Measurements from ENCODE around the gene FBXL16. TPM values are rescaled to one million over a fixed set of nuclear protein-coding genes. Genes with fewer than 3 reads are reported as not detected.
A peak's percentile ranks its signal among the peaks of the same experiment; 100 is the strongest.
"Not testable (repeated sequence)": the region's sequence is repeated elsewhere in the genome, so short reads cannot be mapped to it uniquely, and the experiment has no call there.

FBXL16 gene
- total RNA-seq, 1 donor from 2014 or later: 0.13 TPM

- DNase-seq (ENCODE audit: low spot score): no peak
- Mint-ChIP-seq H3K36me3 (no peaks in the 10 kb centered on the region), H3K9me3 (no peaks in the 10 kb centered on the region), H3K27ac (no peak overlapping the region), H3K27me3 (ENCODE audit: insufficient read depth, low read depth) (peaks cover 38% of the 10 kb centered on the region), H3K4me1 (peaks cover 16% of the 10 kb centered on the region), H3K4me3 (peak overlapping the region; percentile 81)
- Histone ChIP-seq H3K9me3 (ENCODE audit: low read depth) (no peaks in the 10 kb centered on the region), H3F3A (ENCODE audit: low read depth) (peaks cover 32% of the 10 kb centered on the region), H2AFZ (replicated peaks) (no peak overlapping the region), H3K27ac (no peak overlapping the region), H4K20me1 (ENCODE audit: low read depth) (peaks cover 13% of the 10 kb centered on the region), H3K79me2 (ENCODE audit: low read depth) (peaks cover 10% of the 10 kb centered on the region), H3K27me3 (peaks cover 71% of the 10 kb centered on the region), H3K9ac (no peak overlapping the region), H3K4me3 (no peak overlapping the region), H3K4me2 (no peak overlapping the region), H3K36me3 (no peaks in the 10 kb centered on the region), H3K4me1 (peaks cover 8% of the 10 kb centered on the region)
- no peak for TF ChIP-seq EZH2phosphoT487 (IDR thresholded peaks at IDR 0.05)
- TF ChIP-seq EZH2 (IDR thresholded peaks at IDR 0.05): no peak
- TF ChIP-seq, protein P1, sequence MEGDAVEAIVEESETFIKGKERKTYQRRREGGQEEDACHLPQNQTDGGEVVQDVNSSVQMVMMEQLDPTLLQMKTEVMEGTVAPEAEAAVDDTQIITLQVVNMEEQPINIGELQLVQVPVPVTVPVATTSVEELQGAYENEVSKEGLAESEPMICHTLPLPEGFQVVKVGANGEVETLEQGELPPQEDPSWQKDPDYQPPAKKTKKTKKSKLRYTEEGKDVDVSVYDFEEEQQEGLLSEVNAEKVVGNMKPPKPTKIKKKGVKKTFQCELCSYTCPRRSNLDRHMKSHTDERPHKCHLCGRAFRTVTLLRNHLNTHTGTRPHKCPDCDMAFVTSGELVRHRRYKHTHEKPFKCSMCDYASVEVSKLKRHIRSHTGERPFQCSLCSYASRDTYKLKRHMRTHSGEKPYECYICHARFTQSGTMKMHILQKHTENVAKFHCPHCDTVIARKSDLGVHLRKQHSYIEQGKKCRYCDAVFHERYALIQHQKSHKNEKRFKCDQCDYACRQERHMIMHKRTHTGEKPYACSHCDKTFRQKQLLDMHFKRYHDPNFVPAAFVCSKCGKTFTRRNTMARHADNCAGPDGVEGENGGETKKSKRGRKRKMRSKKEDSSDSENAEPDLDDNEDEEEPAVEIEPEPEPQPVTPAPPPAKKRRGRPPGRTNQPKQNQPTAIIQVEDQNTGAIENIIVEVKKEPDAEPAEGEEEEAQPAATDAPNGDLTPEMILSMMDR (IDR thresholded peaks at IDR 0.05): no peak
Observed at GRCh38 chr16:692356-693108, 13.1 kb downstream of the FBXL16 start.

GRCh38 chr16:691242-691641 lies 14.4 kb downstream of the FBXL16 start:
- peaks cover 16% of the 10 kb centered on the region for H3K4me1 Mint-ChIP-seq
- Histone ChIP-seq H3K79me2 (ENCODE audit: low read depth) (peaks cover 10% of the 10 kb centered on the region), H3F3A (ENCODE audit: low read depth) (peaks cover 32% of the 10 kb centered on the region), H4K20me1 (ENCODE audit: low read depth) (peaks cover 13% of the 10 kb centered on the region), H3K27me3 (peaks cover 58% of the 10 kb centered on the region)
- peaks cover 32% of the 10 kb centered on the region for H3K27me3 Mint-ChIP-seq (ENCODE audit: insufficient read depth, low read depth)
- H3K9me3 Mint-ChIP-seq; H3K27ac Mint-ChIP-seq; H3K9ac ChIP-seq; H3K9me3 ChIP-seq (ENCODE audit: low read depth); DNase-seq (ENCODE audit: low spot score); H3K36me3 ChIP-seq; H3K4me2 ChIP-seq; H3K4me3 ChIP-seq; H2AFZ ChIP-seq (replicated peaks); H3K27ac ChIP-seq; H3K36me3 Mint-ChIP-seq; H3K4me1 ChIP-seq: not testable (repeated sequence)
- peak overlapping the region; percentile 94 for H3K4me3 Mint-ChIP-seq

DNA sequence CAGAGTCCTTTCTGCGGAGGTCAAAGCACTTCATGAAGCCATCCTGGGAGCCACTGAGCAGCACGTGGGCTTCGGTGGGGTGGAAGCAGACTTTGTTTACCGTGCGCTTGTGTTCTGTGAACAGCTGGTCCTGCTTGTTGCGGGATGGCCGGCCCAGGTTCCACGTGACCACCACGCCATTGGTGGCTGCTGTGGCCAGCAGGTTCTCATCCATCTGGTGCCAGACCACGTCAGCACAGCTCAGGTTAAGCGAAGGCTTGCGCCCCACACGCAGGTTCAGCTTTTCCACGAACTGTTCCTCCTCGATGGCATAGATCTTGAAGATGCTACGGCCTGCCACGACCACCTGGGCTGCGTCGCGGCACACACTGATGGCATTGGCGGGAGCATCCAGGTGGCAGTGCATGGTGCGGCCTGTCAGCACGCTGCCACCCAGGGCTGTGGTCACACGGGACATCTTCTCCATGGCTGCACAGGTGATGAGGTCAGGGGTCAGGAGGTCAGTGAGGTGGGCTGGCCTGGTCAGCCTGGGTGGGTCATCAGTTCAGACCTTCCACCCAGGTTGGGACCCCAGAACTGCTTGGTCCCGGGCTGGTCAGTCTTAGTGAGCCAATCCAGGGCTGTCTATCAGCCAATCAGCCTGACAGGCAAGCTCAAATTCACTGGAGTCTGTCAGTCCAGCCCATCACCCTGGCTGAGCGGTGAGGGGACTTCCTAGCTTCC lies 16.3 kb downstream of the FBXL16 start:
- no peak for DNase-seq (ENCODE audit: low spot score)
- TF ChIP-seq, protein P1 (IDR thresholded peaks at IDR 0.05): no peak
- TF ChIP-seq EZH2 (IDR thresholded peaks at IDR 0.05): no peak
- TF ChIP-seq EZH2phosphoT487 (IDR thresholded peaks at IDR 0.05): no peak
- H3K4me1 Mint-ChIP-seq: peaks cover 12% of the 10 kb centered on the region
- Histone ChIP-seq H2AFZ (replicated peaks) (no peak overlapping the region), H3K9me3 (ENCODE audit: low read depth) (no peaks in the 10 kb centered on the region), H3K4me2 (peak overlapping the region; percentile 96), H4K20me1 (ENCODE audit: low read depth) (no peaks in the 10 kb centered on the region), H3K9ac (peak overlapping the region; percentile 64), H3K27ac (no peak overlapping the region), H3K27me3 (peaks cover 39% of the 10 kb centered on the region), H3K4me1 (peaks cover 1% of the 10 kb centered on the region), H3F3A (ENCODE audit: low read depth) (peaks cover 41% of the 10 kb centered on the region), H3K79me2 (ENCODE audit: low read depth) (peaks cover 10% of the 10 kb centered on the region), H3K36me3 (no peaks in the 10 kb centered on the region), H3K4me3 (peak overlapping the region; percentile 79)
- H3K9me3 Mint-ChIP-seq: no peaks in the 10 kb centered on the region
- no peak overlapping the region for H3K27ac Mint-ChIP-seq
- H3K36me3 Mint-ChIP-seq: no peaks in the 10 kb centered on the region
- peaks cover 21% of the 10 kb centered on the region for H3K27me3 Mint-ChIP-seq (ENCODE audit: insufficient read depth, low read depth)
- H3K4me3 Mint-ChIP-seq: peak overlapping the region; percentile 94

DNA sequence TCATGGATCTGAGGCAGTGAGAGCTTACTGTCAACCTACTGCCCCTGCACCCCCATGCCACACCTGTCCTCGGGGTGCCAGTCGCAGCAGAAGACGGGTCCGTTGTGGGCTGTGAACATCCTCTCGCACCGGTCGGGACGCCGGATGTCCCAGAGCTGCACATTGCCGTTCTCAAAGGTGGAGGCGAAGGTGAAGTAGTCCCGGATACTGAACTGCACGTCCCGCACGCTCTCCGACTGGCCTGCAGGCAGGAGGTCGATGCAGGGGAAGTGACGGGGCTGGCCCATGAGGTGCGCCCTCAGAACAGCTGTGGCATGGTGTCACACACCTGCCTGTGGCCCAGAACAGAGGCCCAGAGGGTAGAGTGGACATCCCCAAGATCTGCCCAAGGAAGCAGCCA lies 18.1 kb downstream of the FBXL16 start:
- H3K27me3 Mint-ChIP-seq (ENCODE audit: insufficient read depth, low read depth): peaks cover 17% of the 10 kb centered on the region
- H4K20me1 ChIP-seq (ENCODE audit: low read depth): peaks cover 13% of the 10 kb centered on the region
- no peaks in the 10 kb centered on the region for H3K9me3 Mint-ChIP-seq
- H3K4me2 ChIP-seq: no peak overlapping the region
- no peak overlapping the region for H3K9ac ChIP-seq
- H3K4me3 Mint-ChIP-seq: peak overlapping the region; percentile 21
- no peak overlapping the region for H3K27ac ChIP-seq
- peaks cover 34% of the 10 kb centered on the region for H3F3A ChIP-seq (ENCODE audit: low read depth)
- peaks cover 25% of the 10 kb centered on the region for H3K79me2 ChIP-seq (ENCODE audit: low read depth)
- H3K27me3 ChIP-seq: peaks cover 21% of the 10 kb centered on the region
- peaks cover 2% of the 10 kb centered on the region for H3K36me3 Mint-ChIP-seq
- no peaks in the 10 kb centered on the region for H3K9me3 ChIP-seq (ENCODE audit: low read depth)
- no peak overlapping the region for H3K4me3 ChIP-seq
- H3K27ac Mint-ChIP-seq: no peak overlapping the region
- H2AFZ ChIP-seq (replicated peaks): no peak overlapping the region
- H3K4me1 Mint-ChIP-seq: peaks cover 20% of the 10 kb centered on the region
- H3K36me3 ChIP-seq: no peaks in the 10 kb centered on the region
- no peak for DNase-seq (ENCODE audit: low spot score)
- TF ChIP-seq EZH2 (IDR thresholded peaks at IDR 0.05): no peak
- TF ChIP-seq EZH2phosphoT487 (IDR thresholded peaks at IDR 0.05): no peak
- TF ChIP-seq, protein P1 (IDR thresholded peaks at IDR 0.05): no peak
- H3K4me1 ChIP-seq: peaks cover 7% of the 10 kb centered on the region
